Measurements from ENCODE around the gene DGCR2. TPM values are rescaled to one million over a fixed set of nuclear protein-coding genes. Genes with fewer than 3 reads are reported as not detected.

Gene DGCR2
- total and polyA plus RNA-seq, 9 donors = 23.9 to 71.9 (median 59.1) TPM

DNA sequence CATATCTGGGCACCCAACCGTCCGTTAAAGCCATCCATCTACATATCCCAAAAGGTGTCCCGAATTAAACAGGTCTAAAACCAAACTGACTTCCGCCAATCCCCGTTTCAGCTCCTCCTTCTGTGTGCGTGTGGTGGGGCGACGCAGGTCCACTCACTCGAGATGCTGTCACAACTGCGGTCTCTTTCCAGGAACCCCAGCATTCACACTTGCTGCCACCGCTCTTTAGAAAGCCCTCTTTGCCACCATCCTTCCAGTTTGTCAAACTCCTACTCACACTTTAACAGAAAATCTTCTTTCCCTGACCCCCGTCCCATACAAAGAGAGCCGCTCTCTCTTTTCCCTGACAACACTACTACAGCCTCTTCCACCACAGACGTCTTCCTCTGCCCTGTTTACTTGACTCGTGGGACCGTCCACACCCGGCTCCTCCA is 21.8 kb upstream of the DGCR2 start:
- WGBS, 3 donors = 1 to 2% (median 1%) methylated on average over 17 of the region's 17 CpGs
- intact Hi-C loops (cut with DNase I) = no loop called here
- DNase-seq = peak in 1 of 5 donors; percentile 16
- H3K27ac ChIP-seq = peak overlapping the region in 1 of 2 donors; percentile 69
- H3K4me3 ChIP-seq = peak overlapping the region; percentile 91
- no peaks in the 10 kb centered on the region for H3K36me3 ChIP-seq
- TF ChIP-seq POLR2A (IDR thresholded peaks at IDR 0.05) (no peak), EP300 (IDR thresholded peaks at IDR 0.05) (no peak)
- TF ChIP-seq, protein P1, sequence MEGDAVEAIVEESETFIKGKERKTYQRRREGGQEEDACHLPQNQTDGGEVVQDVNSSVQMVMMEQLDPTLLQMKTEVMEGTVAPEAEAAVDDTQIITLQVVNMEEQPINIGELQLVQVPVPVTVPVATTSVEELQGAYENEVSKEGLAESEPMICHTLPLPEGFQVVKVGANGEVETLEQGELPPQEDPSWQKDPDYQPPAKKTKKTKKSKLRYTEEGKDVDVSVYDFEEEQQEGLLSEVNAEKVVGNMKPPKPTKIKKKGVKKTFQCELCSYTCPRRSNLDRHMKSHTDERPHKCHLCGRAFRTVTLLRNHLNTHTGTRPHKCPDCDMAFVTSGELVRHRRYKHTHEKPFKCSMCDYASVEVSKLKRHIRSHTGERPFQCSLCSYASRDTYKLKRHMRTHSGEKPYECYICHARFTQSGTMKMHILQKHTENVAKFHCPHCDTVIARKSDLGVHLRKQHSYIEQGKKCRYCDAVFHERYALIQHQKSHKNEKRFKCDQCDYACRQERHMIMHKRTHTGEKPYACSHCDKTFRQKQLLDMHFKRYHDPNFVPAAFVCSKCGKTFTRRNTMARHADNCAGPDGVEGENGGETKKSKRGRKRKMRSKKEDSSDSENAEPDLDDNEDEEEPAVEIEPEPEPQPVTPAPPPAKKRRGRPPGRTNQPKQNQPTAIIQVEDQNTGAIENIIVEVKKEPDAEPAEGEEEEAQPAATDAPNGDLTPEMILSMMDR (IDR thresholded peaks at IDR 0.05) = no peak
- peaks cover 2% of the 10 kb centered on the region for H3K4me1 ChIP-seq (ENCODE audit: insufficient read depth)
- H3K27me3 ChIP-seq = peaks cover 2% of the 10 kb centered on the region
- H3K9me3 ChIP-seq = no peaks in the 10 kb centered on the region

- H3K4me3 ChIP-seq = peak overlapping the region; percentile 91
- no peaks in the 10 kb centered on the region for H3K36me3 ChIP-seq
Observed at GRCh38 chr22:19143212-19143611, 21.0 kb upstream of the DGCR2 start.

DNA sequence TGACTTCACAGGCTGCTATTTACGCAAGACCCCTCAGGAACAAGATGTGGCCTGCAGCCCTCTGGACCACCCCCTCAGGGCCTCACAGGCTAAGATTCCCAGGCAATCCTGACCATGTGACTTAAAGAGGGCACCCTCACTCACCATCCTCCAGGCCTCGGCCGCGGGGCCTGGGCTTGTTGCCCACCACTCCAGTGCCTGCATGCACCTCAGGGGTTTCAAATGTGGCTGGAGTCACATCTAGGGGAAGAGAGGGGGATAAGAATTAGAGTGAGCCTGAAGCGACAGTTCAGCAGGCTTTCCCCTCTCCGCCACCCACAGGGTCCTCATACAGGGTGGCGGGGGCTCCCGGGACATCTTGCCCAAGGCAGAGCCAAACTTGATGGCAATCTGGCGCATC is 20.2 kb upstream of the DGCR2 start:
- Histone ChIP-seq H3K36me3 (no peaks in the 10 kb centered on the region), H3K4me1 (ENCODE audit: insufficient read depth) (peaks cover 2% of the 10 kb centered on the region), H3K27me3 (no peaks in the 10 kb centered on the region), H3K27ac (no peak overlapping the region), H3K4me3 (no peak overlapping the region), H3K9me3 (no peaks in the 10 kb centered on the region)
- peak in 1 of 5 donors; percentile 20 for DNase-seq
- WGBS, 3 donors = 92 to 97% (median 96%) methylated on average over 9 of the region's 9 CpGs
- no peak for TF ChIP-seq POLR2A (IDR thresholded peaks at IDR 0.05)
- TF ChIP-seq, protein P1 (IDR thresholded peaks at IDR 0.05) = no peak
- no peak for TF ChIP-seq EP300 (IDR thresholded peaks at IDR 0.05)
- intact Hi-C loops (cut with DNase I) = no loop called here

More at GRCh38 chr22:19143212-19143611, 21.0 kb upstream of the DGCR2 start:
- intact Hi-C loops (cut with DNase I) = no loop called here
- no peak overlapping the region for H3K27ac ChIP-seq
- peaks cover 2% of the 10 kb centered on the region for H3K4me1 ChIP-seq (ENCODE audit: insufficient read depth)
- no peaks in the 10 kb centered on the region for H3K27me3 ChIP-seq
- DNase-seq = no peak
- TF ChIP-seq EP300 (IDR thresholded peaks at IDR 0.05) = no peak
- no peak for TF ChIP-seq POLR2A (IDR thresholded peaks at IDR 0.05)
- TF ChIP-seq, protein P1 (IDR thresholded peaks at IDR 0.05) = no peak
- 83 to 88% (median 87%) methylated on average over 5 of the region's 5 CpGs for WGBS, 3 donors
- no peaks in the 10 kb centered on the region for H3K9me3 ChIP-seq

DNA sequence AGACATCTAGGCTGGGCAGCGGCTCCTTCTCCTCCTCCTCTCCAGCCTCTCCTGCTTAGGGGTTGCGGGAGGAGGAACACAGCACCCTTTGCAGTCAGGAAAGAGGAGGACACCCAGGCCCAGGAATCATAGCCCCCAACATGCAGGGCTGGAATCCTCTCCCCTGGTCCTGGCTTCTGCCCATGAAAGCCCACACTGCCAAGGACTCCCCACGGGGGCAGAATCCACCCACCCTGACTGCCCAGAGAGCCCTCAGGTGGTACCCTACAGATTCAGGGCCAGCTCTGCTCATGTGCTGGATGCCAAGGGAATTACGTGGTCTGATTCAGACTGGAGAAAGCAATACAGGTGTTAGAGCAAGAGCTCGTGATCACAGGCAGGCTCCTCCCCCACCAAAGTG is 17.8 kb upstream of the DGCR2 start:
- 85 to 92% (median 87%) methylated on average over 5 of the region's 5 CpGs for WGBS, 3 donors
- no peak for DNase-seq
- Histone ChIP-seq H3K4me3 (no peak overlapping the region), H3K9me3 (no peaks in the 10 kb centered on the region), H3K27me3 (no peaks in the 10 kb centered on the region), H3K36me3 (no peaks in the 10 kb centered on the region), H3K27ac (no peak overlapping the region), H3K4me1 (ENCODE audit: insufficient read depth) (peaks cover 2% of the 10 kb centered on the region)
- TF ChIP-seq POLR2A (IDR thresholded peaks at IDR 0.05) = no peak
- TF ChIP-seq EP300 (IDR thresholded peaks at IDR 0.05) = no peak
- TF ChIP-seq, protein P1 (IDR thresholded peaks at IDR 0.05) = no peak
- intact Hi-C loops (cut with DNase I) = no loop called here
